Uterus (tissue), 4 donors: ENCODE measurements around the gene PSMC3IP. TPM values are rescaled to one million over a fixed set of nuclear protein-coding genes. Genes with fewer than 3 reads are reported as not detected.
A peak's percentile ranks its signal among the peaks of the same experiment; 100 is the strongest.

ENCODE experiments used
- DNase-seq, 2 donors: peaks; one replicate each; pipeline ENCODE4 v3.0.0-alpha.2; 2019 to 2020
- H3K27ac ChIP-seq, 2 donors: fragments of 200-600 bp; sonication (generic); 1 replicate in 1 of 2; 2 replicates in 1 of 2; pipeline ENCODE4 v1.5.1; 2016 to 2018
- H3K27me3 ChIP-seq, 2 donors: fragments of 200-600 bp; sonication (generic); one replicate each; pipeline ENCODE4 v1.5.1; 2018 to 2019; ENCODE audit warnings: control low read depth in 1 of 2
- H3K36me3 ChIP-seq, 2 donors: fragments of 200-600 bp; sonication (generic); one replicate each; pipeline ENCODE4 v1.5.1; 2019; ENCODE audit warnings: control low read depth in 1 of 2
- H3K4me1 ChIP-seq, 2 donors: fragments of 200-600 bp; sonication (generic); one replicate each; pipeline ENCODE4 v1.5.1; 2018 to 2019; ENCODE audit warnings: control low read depth in 1 of 2
- H3K4me3 ChIP-seq, 2 donors: fragments of 200-600 bp; sonication (generic); 1 replicate in 1 of 2; 2 replicates in 1 of 2; pipeline ENCODE4 v1.5.1; 2018 to 2019; ENCODE audit warnings: mild to moderate bottlenecking in 1 of 2
- H3K9me3 ChIP-seq, 2 donors: fragments of 200-600 bp; sonication (generic); one replicate each; pipeline ENCODE4 v1.5.1; 2019; ENCODE audit warnings: control low read depth in 1 of 2
- CTCF ChIP-seq, 4 experiments: fragments of 200-600 bp in 2 of 4; fragments of 450-650 bp in 2 of 4; sonication (generic) in 2 of 4; IDR thresholded peaks; one replicate each; pipeline ENCODE4 v1.5.1; 2016 to 2019; ENCODE audit warnings: antibody characterized with exemption in 4 of 4, mild to moderate bottlenecking in 2 of 4, moderate library complexity in 1 of 4
- POLR2A ChIP-seq, 2 donors: fragments of 450-650 bp; IDR thresholded peaks; one replicate each; pipeline ENCODE4 v1.6.1; 2016; ENCODE audit warnings: antibody characterized with exemption in 2 of 2, mild to moderate bottlenecking in 1 of 2, moderate library complexity in 1 of 2
- intact Hi-C: fragments of 100-400 bp; cut with DNase I; formaldehyde crosslinking; loops from one replicate; pipeline ENCODE4 v1.15.1; 2023; ENCODE audit warnings: low total_unique reads
- total RNA-seq, 4 donors: library from RNA; depleted of rRNA in 3 of 4; stranded (reverse); fragments of >200 nt in 3 of 4; gene quantifications; one replicate each; pipeline versions ENCODE4 v1.1.0 to v1.2.4, GENCODE V29; 2014 to 2023
- donor health status: DM: yes; HTN: yes; CAD: no.

The PSMC3IP gene
- total RNA-seq, 4 donors from 2014 or later = 2.8 to 16.5 (median 5.0) TPM

- H3K9me3 ChIP-seq = no peaks in the 10 kb centered on the region
- intact Hi-C loops = loop anchor here (10.0 kb wide), 1 partner anchor 183 kb away; the partner anchor contains the start of gene RAMP2
- H3K27me3 ChIP-seq = no peaks in the 10 kb centered on the region
- TF ChIP-seq CTCF (IDR thresholded peaks at IDR 0.05) (no peak), POLR2A (IDR thresholded peaks at IDR 0.05) (no peak)
- H3K36me3 ChIP-seq = no peaks in the 10 kb centered on the region
- H3K4me3 ChIP-seq = no peak overlapping the region
- H3K27ac ChIP-seq = no peak overlapping the region
- H3K4me1 ChIP-seq = peaks cover 0 to 10% of the 10 kb centered on the region in 2 donors
- DNase-seq = no peak
Observed at GRCh38 chr17:42581744-42582270, 4.3 kb upstream of the PSMC3IP start.

GRCh38 chr17:42579794-42580551 is 2.4 kb upstream of the PSMC3IP start:
- intact Hi-C loops = loop anchor here (10.0 kb wide), 2 partner anchors 95 to 185 kb away; partner anchors contain the start of genes PLEKHH3 and RAMP2
- H3K27ac ChIP-seq = no peak overlapping the region
- peak in 1 of 2 donors; percentile 11 for DNase-seq
- no peak for TF ChIP-seq CTCF (IDR thresholded peaks at IDR 0.05)
- no peak for TF ChIP-seq POLR2A (IDR thresholded peaks at IDR 0.05)
- no peaks in the 10 kb centered on the region for H3K9me3 ChIP-seq
- H3K27me3 ChIP-seq = no peaks in the 10 kb centered on the region
- H3K36me3 ChIP-seq = no peaks in the 10 kb centered on the region
- no peak overlapping the region for H3K4me3 ChIP-seq
- H3K4me1 ChIP-seq = peaks cover 0 to 12% of the 10 kb centered on the region in 2 donors

GRCh38 chr17:42578282-42578869 is 847 bp upstream of the PSMC3IP start:
- H3K27me3 ChIP-seq = no peaks in the 10 kb centered on the region
- peak overlapping the region; percentile 43 to 65 for H3K4me3 ChIP-seq
- peak overlapping the region; percentile 73 to 82 for H3K27ac ChIP-seq
- H3K9me3 ChIP-seq = no peaks in the 10 kb centered on the region
- no peaks in the 10 kb centered on the region for H3K36me3 ChIP-seq
- TF ChIP-seq CTCF (IDR thresholded peaks at IDR 0.05) (peak; percentile 66 to 79 (median 68)), POLR2A (IDR thresholded peaks at IDR 0.05) (no peak)
- H3K4me1 ChIP-seq = peaks cover 0 to 12% of the 10 kb centered on the region in 2 donors
- intact Hi-C loops = loop anchor here (10.0 kb wide), 1 partner anchor 96 kb away; the partner anchor contains the start of gene PLEKHH3
- peak; percentile 73 to 79 for DNase-seq

GRCh38 chr17:42577140-42577531 is 393 bp downstream of the PSMC3IP start:
- no peak for DNase-seq
- Histone ChIP-seq H3K27me3 (no peaks in the 10 kb centered on the region), H3K9me3 (no peaks in the 10 kb centered on the region), H3K4me3 (peak overlapping the region; percentile 43 to 65), H3K27ac (peak overlapping the region; percentile 61 to 73), H3K36me3 (no peaks in the 10 kb centered on the region), H3K4me1 (peaks cover 0 to 12% of the 10 kb centered on the region in 2 donors)
- intact Hi-C loops = loop anchor here (10.0 kb wide), 1 partner anchor 98 kb away; the partner anchor contains the start of gene PLEKHH3
- TF ChIP-seq POLR2A (IDR thresholded peaks at IDR 0.05) (no peak), CTCF (IDR thresholded peaks at IDR 0.05) (no peak)
